Measurements from ENCODE around the gene CAMTA1. TPM values are rescaled to one million over a fixed set of nuclear protein-coding genes. Genes with fewer than 3 reads are reported as not detected.

Gene CAMTA1
- total RNA-seq, 1 donor from 2014 or later = 47.9 TPM

- H3K27me3 ChIP-seq (ENCODE audit: low read depth) = no peaks in the 10 kb centered on the region
- no peaks in the 10 kb centered on the region for H3K9me3 ChIP-seq
- intact Hi-C loops (cut with DNase I) = no loop called here
- peaks cover 28% of the 10 kb centered on the region for H3K4me1 ChIP-seq
- DNase-seq = no peak
- H3K27ac ChIP-seq = peak overlapping the region; percentile 97
- H3K4me3 ChIP-seq = no peak overlapping the region
- TF ChIP-seq CTCF (IDR thresholded peaks at IDR 0.05) = no peak
- peaks cover 19% of the 10 kb centered on the region for H3K36me3 ChIP-seq
- ATAC-seq = no peak
These were observed 984.6 kb downstream of the CAMTA1 start for GRCh38 chr1:7769673-7770412.

GRCh38 chr1:7770669-7770996 lies 985.4 kb downstream of the CAMTA1 start:
- Histone ChIP-seq H3K27me3 (ENCODE audit: low read depth) (no peaks in the 10 kb centered on the region), H3K36me3 (peaks cover 27% of the 10 kb centered on the region), H3K9me3 (no peaks in the 10 kb centered on the region), H3K27ac (peak overlapping the region; percentile 97), H3K4me3 (peak overlapping the region; percentile 90), H3K4me1 (peaks cover 28% of the 10 kb centered on the region)
- ATAC-seq = peak; percentile 59 to 61
- no peak for DNase-seq
- intact Hi-C loops (cut with DNase I) = no loop called here
- TF ChIP-seq CTCF (IDR thresholded peaks at IDR 0.05) = no peak

- peak; percentile 91 for DNase-seq
- H3K36me3 ChIP-seq = peaks cover 33% of the 10 kb centered on the region
- H3K9me3 ChIP-seq = no peaks in the 10 kb centered on the region
- peak within 1 kb of the TSS; percentile 90 for H3K4me3 ChIP-seq
- ATAC-seq = peak; percentile 98 to 99
- no peaks in the 10 kb centered on the region for H3K27me3 ChIP-seq (ENCODE audit: low read depth)
- peaks cover 28% of the 10 kb centered on the region for H3K4me1 ChIP-seq
- intact Hi-C loops (cut with DNase I) = no loop called here
- peak within 1 kb of the TSS; percentile 97 for H3K27ac ChIP-seq
- no peak for TF ChIP-seq CTCF (IDR thresholded peaks at IDR 0.05)
These were observed 986.0 kb downstream of the CAMTA1 start, which contains the start of gene VAMP3 for GRCh38 chr1:7770997-7771822. VAMP3 (plus strand) TSS chr1:7771296; CDS start chr1:7771384, 88 bp downstream.

DNA sequence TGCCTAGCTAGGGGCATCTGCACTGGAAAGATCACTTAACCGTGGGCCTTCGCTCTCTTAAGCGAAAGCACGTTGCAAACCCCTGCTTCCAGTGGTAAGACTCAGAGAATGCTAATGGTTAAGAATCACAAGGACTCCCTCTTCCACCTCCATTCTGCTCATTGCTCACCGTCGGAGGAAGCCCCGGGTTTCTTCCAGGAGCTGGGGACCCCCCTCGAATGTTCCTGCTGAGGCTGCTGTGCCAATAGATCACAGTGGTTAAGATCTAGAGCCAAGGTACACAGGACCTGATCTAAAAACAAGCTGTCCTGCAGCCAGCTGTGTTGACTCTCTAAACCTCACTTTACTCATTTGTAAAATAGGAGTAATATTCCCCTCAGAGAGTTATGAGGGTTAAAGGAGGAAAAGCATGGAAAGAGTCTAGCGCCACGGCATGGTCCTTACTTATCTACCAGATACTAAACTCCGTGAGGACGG lies 986.6 kb downstream of the CAMTA1 start:
- no peak for ATAC-seq

More for the DNA sequence above, 986.6 kb downstream of the CAMTA1 start:
- Histone ChIP-seq H3K27me3 (ENCODE audit: low read depth) (no peaks in the 10 kb centered on the region), H3K36me3 (peaks cover 40% of the 10 kb centered on the region), H3K9me3 (no peaks in the 10 kb centered on the region), H3K27ac (peak overlapping the region; percentile 97), H3K4me3 (peak overlapping the region; percentile 90), H3K4me1 (peaks cover 28% of the 10 kb centered on the region)
- intact Hi-C loops (cut with DNase I) = no loop called here
- DNase-seq = no peak
- no peak for TF ChIP-seq CTCF (IDR thresholded peaks at IDR 0.05)

Measured in lower lobe of right lung (tissue), 2 donors.